Glutamatergic neuron (in vitro differentiated cells): Measurements from ENCODE around the gene WNK4. TPM values are rescaled to one million over a fixed set of nuclear protein-coding genes. Genes with fewer than 3 reads are reported as not detected.
A peak's percentile ranks its signal among the peaks of the same experiment; 100 is the strongest.

ENCODE experiments used
- DNase-seq: peaks from one replicate; pipeline ENCODE4 v3.0.0; 2022
- H3K27ac Mint-ChIP-seq: one replicate; pipeline ENCODE4 v1.8.0; 2020; ENCODE audit warnings: mild to moderate bottlenecking, mixed read lengths, inconsistent platforms; ENCODE audit not compliant: unreplicated experiment
- H3K27me3 Mint-ChIP-seq: one replicate; pipeline ENCODE4 v1.8.0; 2020; ENCODE audit warnings: mild to moderate bottlenecking, moderate library complexity, mixed read lengths, inconsistent platforms; ENCODE audit not compliant: unreplicated experiment
- H3K36me3 Mint-ChIP-seq: one replicate; pipeline ENCODE4 v1.8.0; 2020; ENCODE audit warnings: mild to moderate bottlenecking, mixed read lengths, inconsistent platforms; ENCODE audit not compliant: unreplicated experiment
- H3K4me1 Mint-ChIP-seq: one replicate; pipeline ENCODE4 v1.8.0; 2020; ENCODE audit warnings: mild to moderate bottlenecking, low read depth, mixed read lengths, inconsistent platforms; ENCODE audit not compliant: unreplicated experiment
- H3K4me3 Mint-ChIP-seq: one replicate; pipeline ENCODE4 v1.8.0; 2020; ENCODE audit warnings: mild to moderate bottlenecking, mixed read lengths, inconsistent platforms; ENCODE audit not compliant: unreplicated experiment
- H3K9me3 Mint-ChIP-seq: one replicate; pipeline ENCODE4 v1.8.0; 2020; ENCODE audit warnings: mild to moderate bottlenecking, moderate library complexity, mixed read lengths, inconsistent platforms; ENCODE audit not compliant: unreplicated experiment
- total RNA-seq: library from RNA; stranded (reverse); fragmentation: NEBNext Ultra II Directional; extraction: Animal tissue kit (Norgen Biotek cat#: 25700); gene quantifications from one replicate; pipeline ENCODE4 v1.2.1, GENCODE V29; 2021; ENCODE audit not compliant: unreplicated experiment
- TF ChIP-seq, protein P1 (sequence below): fragments of 200-600 bp; sonication (generic); IDR thresholded peaks from one replicate; pipeline ENCODE4 v1.5.0; 2021; ENCODE audit not compliant: partially characterized antibody, unreplicated experiment

WNK4 gene
- total RNA-seq, 1 donor from 2014 or later, result 2.7 TPM

DNA sequence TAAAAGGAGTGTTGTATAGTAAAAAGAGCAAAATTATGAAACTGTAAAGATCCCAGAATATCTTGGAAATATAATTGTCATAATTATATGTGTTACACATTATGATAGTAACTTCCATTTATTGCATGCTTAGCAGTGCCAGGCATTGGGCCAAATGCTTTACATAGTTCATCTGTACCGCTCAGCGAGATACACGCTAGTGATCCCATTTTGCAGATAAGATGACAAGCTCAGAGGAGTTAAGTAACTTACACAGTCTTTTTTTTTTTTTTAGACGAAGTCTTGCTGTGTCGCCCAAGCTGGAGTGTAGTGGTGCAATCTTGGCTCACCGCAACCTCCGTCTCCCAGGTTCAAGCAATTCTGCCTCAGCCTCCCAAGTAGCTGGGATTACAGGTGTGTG, 28.8 kb upstream of the WNK4 start:
- DNase-seq, result no peak
- H3K27me3 Mint-ChIP-seq, result no peaks in the 10 kb centered on the region
- no peak overlapping the region for H3K4me3 Mint-ChIP-seq
- H3K4me1 Mint-ChIP-seq, result no peaks in the 10 kb centered on the region
- TF ChIP-seq, protein P1, sequence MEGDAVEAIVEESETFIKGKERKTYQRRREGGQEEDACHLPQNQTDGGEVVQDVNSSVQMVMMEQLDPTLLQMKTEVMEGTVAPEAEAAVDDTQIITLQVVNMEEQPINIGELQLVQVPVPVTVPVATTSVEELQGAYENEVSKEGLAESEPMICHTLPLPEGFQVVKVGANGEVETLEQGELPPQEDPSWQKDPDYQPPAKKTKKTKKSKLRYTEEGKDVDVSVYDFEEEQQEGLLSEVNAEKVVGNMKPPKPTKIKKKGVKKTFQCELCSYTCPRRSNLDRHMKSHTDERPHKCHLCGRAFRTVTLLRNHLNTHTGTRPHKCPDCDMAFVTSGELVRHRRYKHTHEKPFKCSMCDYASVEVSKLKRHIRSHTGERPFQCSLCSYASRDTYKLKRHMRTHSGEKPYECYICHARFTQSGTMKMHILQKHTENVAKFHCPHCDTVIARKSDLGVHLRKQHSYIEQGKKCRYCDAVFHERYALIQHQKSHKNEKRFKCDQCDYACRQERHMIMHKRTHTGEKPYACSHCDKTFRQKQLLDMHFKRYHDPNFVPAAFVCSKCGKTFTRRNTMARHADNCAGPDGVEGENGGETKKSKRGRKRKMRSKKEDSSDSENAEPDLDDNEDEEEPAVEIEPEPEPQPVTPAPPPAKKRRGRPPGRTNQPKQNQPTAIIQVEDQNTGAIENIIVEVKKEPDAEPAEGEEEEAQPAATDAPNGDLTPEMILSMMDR, result no peak
- no peaks in the 10 kb centered on the region for H3K36me3 Mint-ChIP-seq
- no peak overlapping the region for H3K27ac Mint-ChIP-seq
- H3K9me3 Mint-ChIP-seq, result no peaks in the 10 kb centered on the region

DNA sequence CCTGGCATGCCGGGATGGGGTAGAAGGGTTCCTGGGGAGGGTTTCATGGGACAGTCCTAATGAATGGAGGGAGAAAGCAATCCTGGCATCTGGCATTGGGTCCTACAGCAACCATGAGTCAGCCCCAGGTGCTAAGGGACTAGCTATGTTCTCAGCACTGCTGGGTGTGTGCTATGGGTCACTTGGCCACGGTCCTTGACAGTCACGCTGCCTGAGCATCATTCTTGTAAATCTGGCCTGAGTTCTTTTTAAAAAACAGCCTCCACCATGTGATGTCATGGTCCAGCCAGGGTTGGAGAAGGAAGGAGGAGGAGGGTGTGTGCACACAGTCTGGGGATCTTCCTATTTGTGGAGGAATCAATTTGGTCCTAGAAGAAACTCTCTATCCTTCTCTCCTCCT, 25.6 kb upstream of the WNK4 start:
- Mint-ChIP-seq H3K27ac (no peak overlapping the region), H3K36me3 (no peaks in the 10 kb centered on the region), H3K27me3 (peaks cover 5% of the 10 kb centered on the region), H3K9me3 (no peaks in the 10 kb centered on the region), H3K4me1 (no peaks in the 10 kb centered on the region), H3K4me3 (no peak overlapping the region)
- DNase-seq, result no peak
- TF ChIP-seq, protein P1, result no peak

DNA sequence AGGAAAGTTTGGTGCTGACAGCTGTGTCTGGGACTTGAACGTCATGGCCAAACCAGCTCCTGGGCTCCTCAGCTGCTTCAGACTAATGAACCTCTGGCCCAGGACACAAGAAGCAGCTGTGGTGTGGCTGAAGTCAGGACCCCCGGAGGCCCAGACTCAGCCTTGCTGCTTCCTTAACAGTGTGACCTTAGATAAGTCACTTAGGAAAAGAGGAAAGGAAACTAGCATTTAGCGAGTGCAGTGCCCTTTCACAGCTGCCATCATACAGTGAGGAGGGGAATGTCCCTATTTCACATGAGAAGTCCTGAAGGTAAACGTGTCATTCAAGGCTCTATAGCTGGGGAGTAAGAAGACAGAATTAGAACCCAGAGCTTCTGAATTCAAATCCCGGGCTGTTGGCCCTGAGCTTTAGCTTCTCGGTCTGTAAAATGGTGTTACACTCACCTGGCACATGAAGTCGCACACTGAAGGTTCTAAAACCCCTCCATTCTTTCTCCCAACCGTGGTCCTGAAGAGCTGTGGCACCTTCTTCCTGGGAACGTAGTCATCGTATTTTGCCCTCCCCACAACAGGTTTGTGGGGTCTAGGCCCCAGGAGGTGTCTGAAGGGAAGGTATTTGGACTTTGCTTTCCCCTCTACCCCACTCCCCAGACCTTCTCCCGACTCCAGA, 20.3 kb upstream of the WNK4 start:
- peaks cover 9% of the 10 kb centered on the region for H3K27me3 Mint-ChIP-seq
- DNase-seq, result no peak
- H3K4me3 Mint-ChIP-seq, result peak overlapping the region; percentile 65
- H3K27ac Mint-ChIP-seq, result no peak overlapping the region
- no peaks in the 10 kb centered on the region for H3K9me3 Mint-ChIP-seq
- TF ChIP-seq, protein P1, result no peak
- H3K36me3 Mint-ChIP-seq, result no peaks in the 10 kb centered on the region
- H3K4me1 Mint-ChIP-seq, result peaks cover 5% of the 10 kb centered on the region

DNA sequence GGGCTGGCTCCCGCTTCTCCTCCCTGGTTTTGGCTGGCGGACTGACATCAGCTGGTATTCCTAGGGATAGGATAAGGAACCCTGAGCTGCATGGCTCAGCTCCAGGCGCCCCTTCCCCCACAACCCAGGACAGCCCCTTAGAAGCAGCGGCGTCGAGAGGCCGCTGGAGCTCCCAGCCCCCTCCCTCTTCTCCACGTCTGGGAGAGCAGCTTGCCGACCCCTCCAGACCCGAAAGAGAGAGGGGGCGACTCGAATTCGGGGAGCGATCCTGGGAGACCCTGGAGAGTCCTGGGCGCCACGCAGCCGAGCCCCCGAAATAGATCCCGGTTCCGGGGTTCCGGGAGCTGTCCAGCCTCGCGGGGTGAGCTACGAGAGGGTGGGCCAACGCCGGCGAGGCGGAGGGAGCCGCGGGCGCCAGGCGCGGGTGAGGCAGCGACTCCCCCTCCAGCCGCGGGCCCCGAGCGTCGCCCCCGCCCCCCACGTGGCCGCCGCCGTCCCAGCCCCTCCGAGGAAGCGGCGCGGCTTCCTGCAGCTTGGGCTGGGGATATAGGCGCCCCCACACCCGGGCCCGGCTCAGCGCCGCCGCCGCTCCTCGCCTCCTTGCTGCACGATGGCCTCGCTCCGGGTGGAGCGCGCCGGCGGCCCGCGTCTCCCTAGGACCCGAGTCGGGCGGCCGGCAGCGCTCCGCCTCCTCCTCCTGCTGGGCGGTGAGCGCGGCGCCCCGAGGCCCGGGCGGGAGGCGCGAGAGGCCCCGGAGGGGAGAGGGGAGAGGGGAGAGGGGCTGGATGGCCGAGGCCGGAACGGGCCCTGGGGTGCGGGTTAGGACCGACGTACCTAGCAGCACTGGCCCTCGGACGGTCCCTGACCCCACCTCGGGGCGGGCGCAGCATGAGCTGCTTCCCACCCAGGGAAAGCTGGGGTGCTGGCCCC, 19.5 kb upstream of the WNK4 start, which contains the start of gene RAMP2:
TSS of gene RAMP2 (plus strand) at position 576 of the 930 bp plus-strand sequence. CDS start at position 611, 35 bp downstream.
- peak within 1 kb of the TSS; percentile 65 for H3K4me3 Mint-ChIP-seq
- H3K27ac Mint-ChIP-seq, result no peak within 1 kb of the TSS
- peaks cover 5% of the 10 kb centered on the region for H3K4me1 Mint-ChIP-seq
- no peaks in the 10 kb centered on the region for H3K9me3 Mint-ChIP-seq
- TF ChIP-seq, protein P1, result no peak
- DNase-seq, result peak; percentile 66
- no peaks in the 10 kb centered on the region for H3K36me3 Mint-ChIP-seq
- peaks cover 12% of the 10 kb centered on the region for H3K27me3 Mint-ChIP-seq
